Loucy (cell line): ENCODE data around the gene SDK1.

Source experiments
- CTCF ChIP-seq: fragments of 200-600 bp; sonication (generic); conservative IDR thresholded peaks from 2 replicates; pipeline ENCODE4 v1.5.1; 2014; ENCODE audit warnings: mild to moderate bottlenecking, antibody characterized with exemption, low read length
- EZH2phosphoT487 ChIP-seq: fragments of 200-600 bp; IDR thresholded peaks from 2 replicates; pipeline ENCODE4 v1.6.1; 2018; ENCODE audit warnings: antibody characterized with exemption, mild to moderate bottlenecking, moderate library complexity, borderline replicate concordance

- TF ChIP-seq CTCF, result no peak
- TF ChIP-seq EZH2phosphoT487, result no peak
Measured at GRCh38 chr7:4246536-4246935, 945.5 kb downstream of the SDK1 start.
